ENCODE measurements around the gene STK24.

GRCh38 chr13:98473135-98473787 is 103.6 kb downstream of the STK24 start:
- TF ChIP-seq CTCF (conservative IDR thresholded peaks at IDR 0.05; ENCODE audit: low read depth, low read length) = no peak
- no peak for TF ChIP-seq EZH2 (IDR thresholded peaks at IDR 0.05; ENCODE audit: borderline replicate concordance, low read depth, low read length, poor library complexity, severe bottlenecking)

All from A673 (cell line).